Endothelial cell of umbilical vein (primary cell): ENCODE measurements around the gene TXNL4B. TPM values are rescaled to one million over a fixed set of nuclear protein-coding genes. Genes with fewer than 3 reads are reported as not detected.

ENCODE experiments used
- BruUV-seq: library from RNA; stranded (reverse); fragments of 400-500 nt; replicated peaks from 2 replicates; lab custom pipeline; 2021; lab: Mats Ljungman, UMichigan
- CTCF ChIA-PET: fragments of 300-600, 350-600 bp; sonication (Branson Sonifier 250); formaldehyde crosslinking; loops from one replicate; lab custom pipeline; 2021; ENCODE audit warnings: antibody characterized with exemption, inconsistent platforms; lab: Charles Lee
- POLR2A ChIA-PET: fragments of 300-600, 350-600 bp; sonication (Branson Sonifier 250); formaldehyde crosslinking; loops from one replicate; lab custom pipeline; 2021; ENCODE audit warnings: antibody characterized with exemption, inconsistent platforms; lab: Charles Lee
- DNase-seq: peaks from one replicate; pipeline ENCODE4 v3.0.0-alpha.2; 2011; ENCODE audit warnings: low read depth, low spot score
- FAIRE-seq: peaks from 2 replicates; lab custom pipeline; 2011; peaks lifted over from hg19 to GRCh38; lab: Jason Lieb, UNC
- H2AFZ ChIP-seq: 2 replicates; pipeline ENCODE4 v1.6.0; 2012; ENCODE audit warnings: low read depth, low read length, control low read depth, inconsistent platforms
- H3K27ac ChIP-seq: 2 replicates; pipeline ENCODE4 v1.5.1; 2011; ENCODE audit warnings: low read depth, mild to moderate bottlenecking, control low read depth, low read length, moderate library complexity; ENCODE audit not compliant: insufficient read depth
- H3K27me3 ChIP-seq, 2 experiments: 2 replicates each; pipeline versions ENCODE4 v1.6.0 to v1.6.1; 2011; ENCODE audit warnings: low read length in 2 of 2, mixed read lengths in 1 of 2; ENCODE audit not compliant: control insufficient read depth in 2 of 2, insufficient read depth in 2 of 2
- H3K36me3 ChIP-seq, 2 experiments: 2 replicates in 1 of 2; 3 replicates in 1 of 2; pipeline ENCODE4 v1.5.1; 2011; ENCODE audit warnings: low read length in 2 of 2, mild to moderate bottlenecking in 1 of 2, moderate library complexity in 1 of 2; ENCODE audit not compliant: control insufficient read depth in 2 of 2, insufficient read depth in 2 of 2; ENCODE audit errors: extremely low read depth in 1 of 2
- H3K4me1 ChIP-seq: 3 replicates; pipeline ENCODE4 v1.5.1; 2011; ENCODE audit warnings: mild to moderate bottlenecking, low read length; ENCODE audit not compliant: control insufficient read depth, insufficient read depth; ENCODE audit errors: extremely low read depth
- H3K4me2 ChIP-seq: 2 replicates; pipeline ENCODE4 v1.6.1; 2011; ENCODE audit warnings: low read length, control low read depth, mixed read lengths; ENCODE audit not compliant: insufficient read depth
- H3K4me3 ChIP-seq, 3 experiments: fragments of 200-600 bp in 1 of 3; sonication (generic), shearing (Covaris generic) in 1 of 3; replicated peaks in 1 of 3; 2 replicates each; pipeline ENCODE4 v1.5.1; 2011 to 2016; ENCODE audit warnings: control low read depth in 3 of 3, low read length in 3 of 3, mild to moderate bottlenecking in 2 of 3, inconsistent platforms in 1 of 3, low read depth in 1 of 3, moderate library complexity in 1 of 3; ENCODE audit not compliant: insufficient read depth in 1 of 3
- H3K79me2 ChIP-seq: 2 replicates; pipeline ENCODE4 v1.6.0; 2012; ENCODE audit warnings: low read length, inconsistent platforms; ENCODE audit not compliant: control insufficient read depth, insufficient read depth
- H3K9ac ChIP-seq: replicated peaks from 2 replicates; pipeline ENCODE3; 2011; ENCODE audit warnings: low read length, control low read depth; ENCODE audit not compliant: insufficient read depth; ENCODE audit errors: extremely low read depth
- H3K9me1 ChIP-seq: replicated peaks from 3 replicates; pipeline ENCODE4 v1.6.0; 2011; ENCODE audit warnings: mild to moderate bottlenecking, low read length; ENCODE audit not compliant: control insufficient read depth, insufficient read depth; ENCODE audit errors: extremely low read depth
- H3K9me3 ChIP-seq: replicated peaks from 2 replicates; pipeline ENCODE4 v1.5.1; 2012; ENCODE audit warnings: low read length, inconsistent platforms; ENCODE audit not compliant: control insufficient read depth, insufficient read depth
- H4K20me1 ChIP-seq: replicated peaks from 2 replicates; pipeline ENCODE3; 2011; ENCODE audit warnings: mild to moderate bottlenecking, low read length; ENCODE audit not compliant: control insufficient read depth, insufficient read depth; ENCODE audit errors: extremely low read depth
- CTCF ChIP-seq, 2 donors: IDR thresholded peaks; 1 replicate in 1 of 2; 2 replicates in 1 of 2; pipeline ENCODE4 v1.5.1; 2011; ENCODE audit warnings: low read length in 2 of 2, mild to moderate bottlenecking in 2 of 2, moderate library complexity in 2 of 2, control low read depth in 1 of 2, inconsistent platforms in 1 of 2, low read depth in 1 of 2; ENCODE audit not compliant: insufficient read depth in 1 of 2; ENCODE audit errors: extremely low read depth in 1 of 2
- EZH2 ChIP-seq: IDR thresholded peaks from 2 replicates; pipeline ENCODE4 v1.6.1; 2012; ENCODE audit warnings: borderline replicate concordance, low read depth, mild to moderate bottlenecking, moderate library complexity, low read length, inconsistent platforms; ENCODE audit not compliant: severe bottlenecking
- GATA2 ChIP-seq: IDR thresholded peaks from 2 replicates; pipeline ENCODE4 v1.7.0; 2011; ENCODE audit warnings: low read depth, mild to moderate bottlenecking, moderate library complexity, mixed read lengths, low read length; ENCODE audit not compliant: insufficient read length, insufficient read depth
- MYC ChIP-seq: IDR thresholded peaks from one replicate; pipeline ENCODE4 v1.6.1; 2011; ENCODE audit warnings: mild to moderate bottlenecking, low read depth, low read length
- POLR2AphosphoS5 ChIP-seq: IDR thresholded peaks from 2 replicates; pipeline ENCODE4 v1.6.1; 2012; ENCODE audit warnings: low read depth, mild to moderate bottlenecking, control low read depth, low read length, moderate library complexity; ENCODE audit not compliant: insufficient read depth
- dilution Hi-C: fragments of 300-500 bp; cut with MboI; formaldehyde crosslinking; loops from one replicate; pipeline ENCODE4 v1.15.0; 2019; ENCODE audit warnings: low sequenced_read_pairs; ENCODE audit not compliant: extremely low pct_ligation_motif_present
- intact Hi-C: fragments of 100-400 bp; cut with micrococcal nuclease; formaldehyde crosslinking; loops from one replicate; pipeline ENCODE4 v1.10.0; 2022
- polyA plus RNA-seq, 4 experiments: library from polyadenylated mRNA; depleted of rRNA in 3 of 4; stranded (reverse) in 3 of 4; unstranded in 1 of 4; fragments of >200 nt; gene quantifications; 2 replicates each; pipeline versions ENCODE4 v1.2.1 to v1.2.3, GENCODE V29; 2011 to 2012; ENCODE audit warnings: missing spikeins in 1 of 4
- total RNA-seq: library from RNA; stranded (reverse); gene quantifications from 2 replicates; pipeline ENCODE4 v1.2.3, GENCODE V29; 2021

TXNL4B gene
- total and polyA plus RNA-seq, 2 donors (not counting 3 experiments of a cell fraction or from before 2014, with no cell fraction given) = 10.0 to 12.7 TPM

- intact Hi-C loops = no loop called here
- no peaks in the 10 kb centered on the region for H3K4me1 ChIP-seq
- TF ChIP-seq CTCF (IDR thresholded peaks at IDR 0.05; ENCODE audit: extremely low read depth in 1 of 2, insufficient read depth in 1 of 2, low read depth in 1 of 2, low read length in 2 of 2) (no peak), POLR2AphosphoS5 (no peak), EZH2 (no peak), MYC (no peak), GATA2 (no peak)
- H3K4me3 ChIP-seq = no peak overlapping the region
- H3K9me3 ChIP-seq = no peaks in the 10 kb centered on the region
- BruUV-seq = no TSS peak
- ChIA-PET CTCF (no interaction called here), POLR2A (no interaction called here)
- H3K27ac ChIP-seq = no peak overlapping the region
- DNase-seq (no peak), FAIRE-seq (no peak)
- H3K79me2 ChIP-seq = no peaks in the 10 kb centered on the region
- peaks cover 29 to 69% of the 10 kb centered on the region in 2 experiments for H3K36me3 ChIP-seq
- no peak overlapping the region for H2AFZ ChIP-seq
- H3K27me3 ChIP-seq = no peaks in the 10 kb centered on the region
- no peaks in the 10 kb centered on the region for H4K20me1 ChIP-seq
- no peak overlapping the region for H3K4me2 ChIP-seq
- dilution Hi-C loops = no loop called here
- no peaks in the 10 kb centered on the region for H3K9me1 ChIP-seq
- H3K9ac ChIP-seq = no peak overlapping the region
These were observed 15.9 kb upstream of the TXNL4B start for GRCh38 chr16:72109300-72109699.
